Measurements from ENCODE around the gene TEX35. TPM values are rescaled to one million over a fixed set of nuclear protein-coding genes. Genes with fewer than 3 reads are reported as not detected.

TEX35 gene
- not detected for total RNA-seq
- long read RNA-seq: 0 reads

DNA sequence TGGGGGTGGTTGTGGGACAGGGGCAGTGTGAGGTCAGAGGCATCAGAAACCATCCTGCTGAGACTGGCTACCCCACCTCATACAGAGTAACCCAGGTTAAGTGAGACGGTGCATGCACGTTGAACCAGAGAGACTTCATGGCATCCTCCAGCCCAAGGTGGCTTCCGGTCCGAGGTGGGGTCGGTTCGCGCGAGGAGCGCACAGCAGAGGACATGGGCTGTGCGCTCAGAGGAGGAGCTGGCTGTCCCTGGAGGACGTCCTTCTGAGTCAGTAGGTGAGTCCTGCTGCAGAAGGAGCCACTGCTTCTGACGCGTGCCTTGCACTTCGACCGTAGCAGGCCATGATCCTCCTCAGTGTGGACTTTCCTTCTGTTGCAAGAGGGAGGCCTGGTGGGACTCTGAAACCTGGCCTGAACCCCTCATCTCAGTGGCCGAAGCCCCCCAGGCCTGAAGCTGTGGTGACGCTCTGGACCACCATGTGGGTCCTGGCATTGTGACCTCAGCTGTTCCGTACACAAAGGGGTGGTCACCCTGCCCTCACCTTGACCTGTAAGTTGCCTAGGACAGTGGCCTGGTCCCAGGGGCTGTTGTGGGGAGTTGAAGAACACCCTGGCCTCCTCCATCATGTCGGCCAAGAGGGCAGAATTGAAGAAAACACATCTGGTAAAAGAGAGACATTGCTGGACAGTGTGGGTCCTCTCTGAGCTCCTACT, at the start of gene TEX35:
Gene TEX35 (plus strand): TSS at position 544 of the 712 bp plus-strand sequence. CDS start 80 bp downstream, at position 624.
- no peak for DNase-seq
- no peak for ATAC-seq
- intact Hi-C loops (cut with DNase I): no loop called here

GRCh38 chr1:178464141-178464540, 48.8 kb upstream of the TEX35 start:
- no peak for DNase-seq
- intact Hi-C loops (cut with DNase I): no loop called here
- ATAC-seq: no peak

- intact Hi-C loops (cut with DNase I): no loop called here
- ATAC-seq (no peak), DNase-seq (no peak)
Observed at GRCh38 chr1:178464566-178464965, 48.3 kb upstream of the TEX35 start.

GRCh38 chr1:178465011-178465410, 47.9 kb upstream of the TEX35 start:
- DNase-seq (no peak), ATAC-seq (no peak)
- intact Hi-C loops (cut with DNase I): no loop called here

- intact Hi-C loops (cut with DNase I): no loop called here
- ATAC-seq: peak in 1 of 2 donors; percentile 53
- DNase-seq: no peak
Observed at GRCh38 chr1:178467837-178468236, 45.1 kb upstream of the TEX35 start.

- intact Hi-C loops (cut with DNase I): no loop called here
- ATAC-seq: peak in 1 of 2 donors; percentile 94
Observed at GRCh38 chr1:178470411-178470960, 42.4 kb upstream of the TEX35 start.

GRCh38 chr1:178472531-178472930, 40.4 kb upstream of the TEX35 start:
- no peak for DNase-seq
- intact Hi-C loops (cut with DNase I): no loop called here
- no peak for ATAC-seq

More at GRCh38 chr1:178470411-178470960, 42.4 kb upstream of the TEX35 start:
- no peak for DNase-seq

GRCh38 chr1:178477373-178477772, 35.5 kb upstream of the TEX35 start:
- DNase-seq (no peak), ATAC-seq (no peak)
- intact Hi-C loops (cut with DNase I): no loop called here

DNA sequence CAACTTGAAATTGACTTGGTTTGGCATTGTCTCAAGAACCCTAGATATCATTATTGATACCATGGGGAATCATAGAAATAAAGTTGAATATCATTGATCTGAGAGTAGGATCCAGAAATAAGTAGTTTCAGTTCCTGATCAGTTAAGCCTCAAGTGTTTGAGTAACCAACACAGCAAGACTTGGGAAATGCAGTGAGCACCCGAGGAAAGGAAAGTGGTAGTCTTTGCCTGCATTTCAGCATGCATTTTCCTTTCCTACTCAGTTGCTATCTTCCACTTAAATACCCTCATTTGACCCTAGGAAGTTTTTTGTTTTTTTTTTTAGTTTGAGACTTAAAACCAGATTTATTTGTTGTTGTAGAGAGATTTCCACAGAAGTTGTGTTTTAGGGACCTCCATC, 35.1 kb upstream of the TEX35 start:
- ATAC-seq: no peak
- intact Hi-C loops (cut with DNase I): no loop called here

DNA sequence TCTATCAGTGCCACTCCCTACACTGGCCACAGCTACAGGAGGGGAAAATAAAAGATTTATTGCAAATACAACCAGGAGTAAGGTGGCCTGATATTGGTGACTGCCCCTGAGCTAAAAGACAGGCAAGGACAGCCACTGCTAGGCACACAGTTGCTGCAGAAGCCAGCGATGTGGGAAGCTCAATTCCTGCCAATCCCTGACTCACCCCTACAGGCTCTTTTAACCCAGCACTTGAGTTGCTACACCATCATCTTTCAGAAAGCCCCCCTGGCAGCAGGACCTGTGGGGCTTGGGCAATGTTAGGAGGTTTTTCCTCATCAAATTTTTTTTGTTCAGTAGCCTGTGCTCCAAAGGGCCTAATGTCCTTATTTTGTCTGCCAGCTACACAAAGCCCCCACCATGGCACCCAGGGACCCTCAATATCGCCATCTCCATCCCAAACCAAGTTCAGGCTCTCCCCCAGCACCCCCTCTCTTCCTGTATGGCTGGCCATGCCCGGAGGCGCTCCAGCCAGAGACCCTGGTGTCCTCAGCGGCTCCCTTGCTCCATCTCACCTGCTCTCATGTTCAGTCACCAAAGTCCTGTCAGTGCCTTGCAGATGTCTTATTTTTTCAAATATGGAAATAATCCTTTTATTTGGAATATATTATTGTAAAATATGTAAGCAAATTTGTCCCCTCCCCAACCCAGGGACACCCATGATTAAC, 29.5 kb upstream of the TEX35 start:
- intact Hi-C loops (cut with DNase I): no loop called here
- no peak for DNase-seq
- no peak for ATAC-seq

More for the DNA sequence above, 35.1 kb upstream of the TEX35 start:
- no peak for DNase-seq

DNA sequence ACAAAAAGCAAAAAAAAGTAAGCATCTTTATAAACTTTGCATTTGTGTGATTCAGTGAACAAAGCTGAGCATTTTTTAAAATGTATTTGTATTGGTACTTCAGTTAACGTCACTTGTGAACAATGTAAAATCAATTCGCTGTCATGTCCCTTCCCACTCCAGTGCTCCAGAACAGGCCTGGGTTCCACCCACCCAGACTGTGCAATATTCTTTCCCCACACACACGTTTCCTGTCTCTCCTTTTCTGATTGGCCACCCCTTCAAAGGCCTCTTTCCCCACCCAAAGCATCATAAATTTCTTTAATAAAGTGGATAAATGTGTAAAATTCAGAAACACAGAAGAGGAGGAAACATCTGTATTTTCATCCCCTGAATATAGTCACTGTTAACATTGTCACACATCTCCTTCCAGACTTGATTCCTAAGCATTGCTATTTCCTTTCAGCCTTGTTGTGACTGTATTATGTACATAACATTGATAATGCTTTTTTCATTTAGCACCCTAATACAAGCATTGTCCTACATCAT, 28.1 kb upstream of the TEX35 start:
- DNase-seq (no peak), ATAC-seq (no peak)
- intact Hi-C loops (cut with DNase I): no loop called here

GRCh38 chr1:178485541-178485981, 27.3 kb upstream of the TEX35 start:
- ATAC-seq (peak in 1 of 2 donors; percentile 32), DNase-seq (no peak)
- intact Hi-C loops (cut with DNase I): no loop called here

DNA sequence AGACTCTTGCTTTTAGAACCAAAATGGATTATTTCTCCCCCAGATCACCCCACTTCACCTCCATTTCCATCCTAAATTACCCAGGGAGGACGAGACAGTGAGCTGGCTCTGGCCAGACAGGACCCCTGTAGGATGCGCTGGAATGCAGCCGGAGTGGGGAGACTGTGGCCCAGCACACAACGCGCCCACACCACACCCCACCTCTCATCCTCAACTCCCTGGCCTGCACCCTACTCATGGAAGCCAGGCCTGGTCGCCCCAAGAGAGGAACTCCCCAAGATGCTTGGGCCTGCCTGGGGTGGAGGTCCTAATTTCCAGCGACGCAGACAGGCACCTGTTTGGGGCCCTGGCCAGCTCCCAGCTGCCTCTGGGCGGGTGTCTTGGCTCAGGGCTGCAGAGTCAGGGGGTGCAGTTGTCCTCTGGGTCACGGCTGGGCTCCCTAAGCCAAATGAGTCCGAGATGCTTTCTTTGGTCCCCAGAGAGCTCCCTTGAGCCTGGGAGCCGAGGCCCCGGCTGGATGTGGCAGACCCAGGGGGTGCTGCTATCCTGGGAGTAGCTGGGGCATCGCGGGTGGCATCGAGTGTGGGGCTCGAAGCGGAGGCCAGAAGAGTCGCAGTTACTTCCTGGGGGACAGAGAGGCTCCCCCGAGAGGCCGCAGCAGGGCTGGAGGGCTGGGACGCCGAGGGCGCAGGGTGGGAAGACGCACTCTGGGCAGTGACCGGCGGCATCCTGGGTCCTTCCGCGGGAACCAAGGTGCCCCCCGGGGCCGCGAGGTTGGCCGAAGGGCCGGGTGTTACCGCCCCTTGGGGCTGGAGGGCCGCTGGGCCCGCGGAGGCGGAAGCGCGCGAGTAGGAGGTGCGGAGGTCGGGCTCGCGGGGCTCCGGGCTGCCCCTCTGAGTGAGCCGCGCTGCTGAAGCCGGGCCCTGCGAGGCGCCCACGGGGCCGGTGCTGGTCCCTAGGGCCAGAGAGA, 26.5 kb upstream of the TEX35 start:
- DNase-seq: no peak
- peak; percentile 58 to 59 for ATAC-seq
- intact Hi-C loops (cut with DNase I): no loop called here

GRCh38 chr1:178487070-178487615, 25.8 kb upstream of the TEX35 start:
- DNase-seq (no peak), ATAC-seq (peak; percentile 34 to 39)
- intact Hi-C loops (cut with DNase I): no loop called here

DNA sequence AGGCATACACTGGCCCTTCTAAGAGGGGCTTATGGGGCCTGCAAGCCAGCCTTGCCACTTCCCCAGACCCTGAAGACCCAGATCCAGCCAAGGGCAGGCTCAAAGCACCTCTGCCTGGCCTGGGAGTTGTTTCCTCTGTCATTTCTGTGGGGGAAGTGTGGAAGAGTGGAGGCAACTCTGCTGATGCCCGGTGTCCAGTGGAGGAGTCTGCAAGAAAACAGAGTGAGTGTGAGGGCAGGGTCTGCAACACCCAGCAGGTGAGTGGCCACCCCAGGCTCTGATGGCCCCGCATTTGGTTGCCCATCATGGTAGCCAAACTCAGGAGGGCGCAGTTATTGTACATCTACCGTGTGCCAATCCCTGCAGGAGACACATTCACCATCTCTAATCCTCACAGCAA, 24.5 kb upstream of the TEX35 start:
- intact Hi-C loops (cut with DNase I): no loop called here
- ATAC-seq: no peak
- no peak for DNase-seq

GRCh38 chr1:178489399-178489798, 23.5 kb upstream of the TEX35 start:
- ATAC-seq (no peak), DNase-seq (no peak)
- intact Hi-C loops (cut with DNase I): no loop called here

DNA sequence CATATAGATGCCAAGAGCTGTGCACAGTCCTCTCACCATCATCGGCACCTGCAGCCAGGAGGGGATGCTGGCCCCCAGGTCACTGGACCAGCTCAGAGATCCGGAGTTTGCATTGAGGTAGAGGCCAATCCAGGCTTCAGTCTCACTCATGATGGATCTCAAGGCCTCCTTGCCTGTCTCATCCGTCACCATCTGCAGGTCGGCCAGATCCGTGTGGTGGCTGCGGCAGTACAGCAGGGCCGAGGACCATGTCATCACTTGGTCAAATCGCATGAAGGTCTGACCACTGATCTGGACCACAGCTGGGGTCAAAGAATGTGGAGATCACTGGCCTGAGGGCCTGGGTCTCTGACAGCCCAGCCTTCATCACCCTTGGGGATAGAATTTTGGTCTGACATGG, 22.8 kb upstream of the TEX35 start:
- intact Hi-C loops (cut with DNase I): no loop called here
- DNase-seq: no peak

GRCh38 chr1:178490967-178491366, 21.9 kb upstream of the TEX35 start:
- ATAC-seq: no peak
- no peak for DNase-seq
- intact Hi-C loops (cut with DNase I): no loop called here

More for the DNA sequence above, 22.8 kb upstream of the TEX35 start:
- no peak for ATAC-seq

DNA sequence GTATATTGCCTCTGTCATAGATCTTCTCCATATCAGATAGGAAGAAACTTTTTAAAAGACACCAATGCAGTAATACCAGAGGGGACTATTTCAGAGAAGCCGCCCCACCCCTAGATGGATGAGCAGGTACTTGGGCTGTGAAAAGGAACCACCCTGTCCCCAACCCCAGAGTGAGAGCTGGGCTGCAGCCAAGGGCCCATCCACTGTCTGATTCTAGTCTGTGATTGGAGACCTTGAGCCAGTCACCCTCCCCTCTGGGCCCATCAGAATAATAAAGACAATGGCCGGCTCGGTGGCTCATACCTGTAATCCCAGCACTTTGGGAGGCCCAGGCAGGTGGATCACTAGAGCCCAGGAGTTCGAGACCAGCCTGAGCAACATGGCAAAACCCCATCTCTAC, 21.2 kb upstream of the TEX35 start:
- intact Hi-C loops (cut with DNase I): no loop called here
- ATAC-seq (no peak), DNase-seq (no peak)

Data from left cardiac atrium (tissue), 4 donors.